SKM-1 (cell line): Measurements from ENCODE around the gene SLC35G6.
"Not testable (repeated sequence)": the region's sequence is repeated elsewhere in the genome, so short reads cannot be mapped to it uniquely, and the experiment has no call there.

ENCODE experiments used
- DNase-seq: peaks from one replicate; lab custom pipeline; 2025; ENCODE audit not compliant: unreplicated experiment; lab: John Stamatoyannopoulos, UW

SLC35G6 gene

GRCh38 chr17:7477392-7478275 lies 3.6 kb upstream of the SLC35G6 start:
- no peak for DNase-seq

DNA sequence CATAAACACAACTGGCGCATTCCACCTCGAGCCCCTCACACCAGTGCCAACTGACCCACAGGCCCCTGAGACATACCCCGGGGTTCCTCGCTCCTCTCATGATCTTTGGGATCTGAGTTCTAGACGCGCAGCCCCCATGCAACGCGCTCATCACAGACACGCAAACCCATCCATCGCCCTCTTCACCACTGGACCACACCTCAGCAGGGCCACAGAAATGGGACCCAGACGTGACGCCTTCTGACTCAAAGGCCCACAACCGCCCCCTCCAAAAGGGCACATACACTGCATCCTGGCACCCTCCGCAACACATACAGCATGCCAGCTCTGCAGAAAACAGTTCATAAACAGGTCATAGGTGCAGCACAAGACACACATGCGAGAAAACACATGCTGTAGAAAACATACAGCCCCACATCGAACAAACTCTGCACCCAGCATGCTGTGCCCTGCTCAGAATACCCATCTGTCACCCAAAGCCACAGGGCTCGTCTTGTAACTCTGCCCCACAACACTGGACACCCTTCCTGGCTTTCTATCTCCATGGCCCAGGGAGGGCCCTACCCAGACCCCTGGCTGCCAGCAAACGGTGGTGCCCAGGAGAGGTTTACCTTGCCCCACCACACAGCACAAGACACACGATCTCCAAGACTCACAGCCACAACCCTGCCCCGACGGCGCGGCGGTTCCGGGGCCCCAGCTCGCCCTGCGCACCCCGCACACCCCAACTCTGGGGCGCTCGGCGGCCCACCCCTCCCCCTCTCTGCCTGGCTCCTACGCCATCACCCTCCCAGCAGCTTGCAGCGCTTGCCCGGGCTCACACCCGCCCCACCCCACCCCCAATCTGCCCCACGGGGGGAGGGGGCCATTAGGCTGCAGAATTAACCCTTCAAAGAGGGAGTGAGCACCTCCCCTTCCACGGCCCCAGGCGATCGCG lies 2.7 kb upstream of the SLC35G6 start:
- DNase-seq: no peak

DNA sequence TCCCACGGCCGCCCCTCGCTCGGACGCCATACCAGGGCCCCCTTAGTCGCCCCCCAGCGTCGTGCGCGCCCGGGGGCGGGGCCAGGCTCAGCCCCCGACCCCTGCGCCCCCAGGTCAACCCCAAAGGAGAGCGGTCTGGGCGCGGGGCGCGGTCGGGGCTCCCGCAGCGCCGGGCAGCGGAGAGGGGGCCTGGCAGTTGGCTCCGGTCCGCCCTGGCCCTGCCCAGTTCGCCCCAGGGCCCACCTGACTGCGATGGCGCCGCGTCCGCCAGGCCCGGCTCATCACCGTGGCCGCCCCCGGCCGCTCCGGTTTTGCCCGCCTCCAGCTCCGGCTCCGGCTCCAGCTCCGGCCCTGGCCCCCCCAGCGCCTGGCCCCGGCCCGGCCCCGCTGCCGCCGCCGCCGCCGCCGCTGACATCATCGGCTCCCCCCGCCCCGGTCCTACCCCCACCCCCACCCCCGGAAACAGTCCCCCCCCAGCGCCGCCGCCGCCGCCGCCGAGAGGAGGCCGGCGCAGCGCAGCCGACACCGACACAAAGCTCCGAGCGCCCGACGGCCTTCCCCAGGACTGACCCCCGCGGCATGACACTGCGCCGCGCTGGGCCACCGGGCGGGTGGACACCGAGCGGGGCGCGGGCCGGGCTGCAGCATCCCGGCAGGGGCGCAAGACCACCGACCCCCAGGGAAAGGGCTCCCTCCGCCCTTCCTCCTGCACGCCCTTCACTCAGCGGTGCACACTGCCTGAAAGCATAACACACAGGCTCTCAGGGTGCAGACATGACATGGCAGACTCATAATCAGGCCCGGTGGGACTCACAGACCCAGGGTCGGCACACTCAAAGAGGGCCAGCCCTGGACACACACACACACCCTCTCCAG lies 1.8 kb upstream of the SLC35G6 start, which contains the start of gene ZBTB4:
TSS of gene ZBTB4 (minus strand) at position 419 of the 876 bp plus-strand sequence. CDS start 12,830 bp downstream, outside the sequence.
- no peak for DNase-seq

GRCh38 chr17:7480089-7480384 lies 1.2 kb upstream of the SLC35G6 start:
- DNase-seq: no peak

- not testable (repeated sequence) for DNase-seq
Observed at GRCh38 chr17:7481842-7482741, 846 bp downstream of the SLC35G6 start.

- not testable (repeated sequence) for DNase-seq
Observed at GRCh38 chr17:7482742-7483088, 1.5 kb downstream of the SLC35G6 start.

DNA sequence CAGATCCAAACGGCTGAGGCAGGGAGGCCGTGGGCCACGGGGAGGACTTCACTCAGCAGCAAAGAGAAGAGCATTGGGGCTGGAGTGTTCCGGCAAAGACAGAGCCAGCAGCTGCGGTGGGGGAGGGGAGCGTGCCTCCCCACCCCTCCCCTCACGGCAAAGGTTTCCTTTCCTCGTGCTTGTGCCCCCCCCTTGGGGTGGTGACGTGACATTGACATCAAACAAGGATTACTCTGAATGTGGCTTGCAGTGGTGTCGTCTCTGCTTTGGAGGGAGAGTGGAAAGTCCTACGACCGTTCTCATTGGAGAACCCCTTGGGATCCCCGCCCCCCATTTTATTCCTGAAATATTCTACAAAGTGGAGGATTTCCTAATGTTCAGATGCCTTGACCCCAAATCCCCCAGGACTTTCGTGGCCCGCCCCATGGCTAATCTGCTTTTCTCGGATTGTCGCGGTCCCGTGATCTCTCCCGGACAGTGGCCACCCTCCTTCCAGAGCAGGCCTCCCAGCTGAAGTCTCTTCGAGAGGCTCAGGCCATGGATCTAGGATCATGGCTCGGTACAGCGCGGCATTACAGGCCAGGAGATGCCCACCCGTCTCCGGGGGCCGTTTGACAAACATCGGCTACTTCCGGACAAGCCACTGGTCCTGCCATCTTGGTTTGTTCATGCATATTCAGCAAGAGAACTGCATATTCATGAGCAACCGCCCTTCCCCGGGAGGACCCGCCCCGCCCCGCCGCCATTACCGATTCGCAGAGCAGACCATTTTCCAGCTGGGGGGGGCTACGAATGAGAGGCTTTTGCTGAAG lies 2.2 kb downstream of the SLC35G6 start:
- peak; percentile 38 for DNase-seq

DNA sequence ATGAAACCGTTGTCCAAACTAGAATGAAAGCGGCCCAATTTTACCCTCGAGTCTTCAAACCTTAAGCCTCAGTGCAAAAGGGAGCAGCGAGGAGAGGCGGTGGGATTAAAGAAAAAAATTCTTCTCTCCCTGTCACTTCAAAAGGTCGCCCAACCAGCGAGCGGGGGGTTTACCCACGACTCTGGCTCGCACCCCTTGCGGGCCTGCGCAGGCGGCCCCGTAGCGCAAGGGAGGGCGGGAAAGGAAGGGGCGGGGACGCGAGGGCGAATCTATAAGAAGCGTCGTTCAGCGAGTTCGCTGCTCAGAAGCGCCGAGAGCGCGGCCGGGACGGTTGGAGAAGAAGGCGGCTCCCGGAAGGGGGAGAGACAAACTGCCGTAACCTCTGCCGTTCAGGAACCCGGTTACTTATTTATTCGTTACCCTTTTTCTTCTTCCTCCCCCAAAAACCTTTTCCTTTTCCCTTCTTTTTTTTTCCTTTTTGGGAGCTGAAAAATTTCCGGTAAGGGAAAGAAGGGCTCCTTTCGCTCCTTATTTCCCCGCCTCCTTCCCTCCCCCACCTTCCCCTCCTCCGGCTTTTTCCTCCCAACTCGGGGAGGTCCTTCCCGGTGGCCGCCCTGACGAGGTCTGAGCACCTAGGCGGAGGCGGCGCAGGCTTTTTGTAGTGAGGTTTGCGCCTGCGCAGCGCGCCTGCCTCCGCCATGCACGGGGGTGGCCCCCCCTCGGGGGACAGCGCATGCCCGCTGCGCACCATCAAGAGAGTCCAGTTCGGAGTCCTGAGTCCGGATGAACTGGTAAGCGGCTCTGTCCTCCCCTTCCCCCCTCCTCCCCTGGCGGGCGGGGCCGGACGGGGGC lies 3.0 kb downstream of the SLC35G6 start, which contains the start of gene POLR2A:
TSS of gene POLR2A (plus strand) at position 300 of the 852 bp plus-strand sequence.
- peak; percentile 71 for DNase-seq

GRCh38 chr17:7484919-7485377 lies 3.7 kb downstream of the SLC35G6 start:
- DNase-seq: no peak

DNA sequence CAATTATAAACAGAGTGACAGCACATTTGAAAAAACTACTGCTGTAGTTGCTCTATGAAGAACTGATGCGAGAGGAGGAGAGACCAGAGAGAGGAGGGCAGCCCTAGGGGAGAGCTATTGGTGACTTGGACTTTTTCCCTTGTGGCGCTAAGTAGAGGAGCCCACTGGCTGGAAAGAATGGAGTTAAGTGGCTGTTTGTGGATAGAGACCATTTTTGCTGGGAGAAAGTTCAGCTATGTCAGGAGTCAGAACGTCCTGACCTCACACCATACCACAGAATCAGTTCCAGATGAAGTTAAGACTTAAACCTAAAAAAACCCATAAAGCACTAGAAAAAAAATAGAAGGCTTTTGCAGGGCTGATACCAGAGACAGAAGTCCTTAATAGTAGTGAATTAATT lies 4.9 kb downstream of the SLC35G6 start:
- DNase-seq: no peak

DNA sequence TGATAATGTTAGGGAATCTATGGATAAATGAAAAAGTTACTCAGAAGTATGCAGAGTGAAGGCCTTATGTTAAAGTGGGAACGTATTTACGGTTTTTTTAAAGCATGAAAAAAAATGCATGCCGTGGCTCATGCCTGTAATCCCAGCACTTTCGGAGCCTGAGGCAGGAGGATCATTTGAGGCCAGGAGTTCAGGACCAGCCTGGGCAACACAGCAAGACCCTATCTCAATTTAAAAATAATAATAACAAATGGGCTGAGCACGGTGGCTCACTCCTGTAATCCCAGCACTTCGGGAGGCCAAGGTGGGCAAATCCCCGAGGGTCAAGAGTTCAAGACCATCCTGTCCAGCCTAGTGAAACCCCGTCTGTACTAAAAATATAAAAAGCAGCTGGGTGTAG lies 8.9 kb downstream of the SLC35G6 start:
- DNase-seq: no peak

- DNase-seq: no peak
Observed at GRCh38 chr17:7491583-7491982, 10.3 kb downstream of the SLC35G6 start.

DNA sequence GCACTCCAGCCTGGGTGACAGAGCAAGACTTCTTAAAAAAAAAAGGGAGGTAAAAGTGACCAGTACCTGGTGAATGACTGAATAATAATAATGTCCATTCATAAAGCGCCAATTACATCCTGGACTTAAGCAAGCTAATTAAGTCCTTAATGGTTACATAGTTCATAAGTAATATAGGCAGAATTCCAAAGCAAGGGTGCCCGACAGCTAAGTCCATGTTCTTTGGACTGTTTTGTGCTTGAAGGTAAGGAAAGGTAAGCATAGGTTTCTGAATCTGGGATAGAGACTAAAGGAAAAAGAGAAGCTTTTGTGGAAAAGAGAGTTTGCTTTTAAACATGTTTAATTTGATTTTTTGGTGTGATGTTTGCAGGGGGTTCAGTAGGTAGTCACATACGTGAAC lies 12.7 kb downstream of the SLC35G6 start:
- DNase-seq: no peak

GRCh38 chr17:7495906-7496434 lies 14.7 kb downstream of the SLC35G6 start:
- DNase-seq: no peak

GRCh38 chr17:7496470-7497183 lies 15.4 kb downstream of the SLC35G6 start:
- no peak for DNase-seq

DNA sequence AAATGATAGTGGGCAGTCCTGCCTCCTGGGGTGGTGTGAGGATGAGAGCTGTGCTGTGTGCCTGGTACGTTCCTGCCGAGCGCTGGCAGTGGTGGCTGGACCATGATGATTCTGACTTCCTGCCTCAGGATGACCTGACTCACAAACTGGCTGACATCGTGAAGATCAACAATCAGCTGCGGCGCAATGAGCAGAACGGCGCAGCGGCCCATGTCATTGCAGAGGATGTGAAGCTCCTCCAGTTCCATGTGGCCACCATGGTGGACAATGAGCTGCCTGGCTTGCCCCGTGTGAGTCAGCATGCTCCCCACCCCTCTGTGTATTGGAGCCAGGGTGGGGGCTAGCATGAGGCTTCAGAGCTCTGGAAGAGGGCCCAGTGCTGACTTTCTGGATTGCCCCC lies 16.0 kb downstream of the SLC35G6 start:
- no peak for DNase-seq

DNA sequence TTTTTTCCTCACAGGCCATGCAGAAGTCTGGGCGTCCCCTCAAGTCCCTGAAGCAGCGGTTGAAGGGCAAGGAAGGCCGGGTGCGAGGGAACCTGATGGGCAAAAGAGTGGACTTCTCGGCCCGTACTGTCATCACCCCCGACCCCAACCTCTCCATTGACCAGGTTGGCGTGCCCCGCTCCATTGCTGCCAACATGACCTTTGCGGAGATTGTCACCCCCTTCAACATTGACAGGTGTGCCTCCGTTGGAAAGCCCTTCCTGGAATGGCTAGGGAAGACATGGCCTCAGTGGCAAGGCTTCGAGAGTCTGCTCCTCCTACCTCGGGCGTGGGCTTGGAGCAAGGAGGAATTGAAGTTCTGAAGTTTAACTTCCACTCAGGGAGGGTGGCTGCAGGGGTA lies 16.4 kb downstream of the SLC35G6 start:
- DNase-seq: no peak
